Left renal cortex interstitium (tissue), 4 donors: ENCODE data around the gene AKIP1. TPM values are rescaled to one million over a fixed set of nuclear protein-coding genes. Genes with fewer than 3 reads are reported as not detected.
A peak's percentile ranks its signal among the peaks of the same experiment; 100 is the strongest.

Experiments used
- DNase-seq, 4 donors: peaks; one replicate each; pipeline ENCODE4 v3.0.0-alpha.2; 2013; ENCODE audit warnings: low read depth in 4 of 4, low spot score in 2 of 4, missing footprints in 1 of 4
- polyA plus RNA-seq, 4 donors: library from polyadenylated mRNA; unstranded; fragments of 120-200 nt; gene quantifications; one replicate each; pipeline ENCODE4 v1.2.1, GENCODE V29; 2013; ENCODE audit not compliant: insufficient read length in 4 of 4

The AKIP1 gene
- polyA plus RNA-seq, 4 donors, result 18.8 to 24.2 (median 21.6) TPM

GRCh38 chr11:8956860-8957259 lies 45.9 kb downstream of the AKIP1 start:
- no peak for DNase-seq

DNA sequence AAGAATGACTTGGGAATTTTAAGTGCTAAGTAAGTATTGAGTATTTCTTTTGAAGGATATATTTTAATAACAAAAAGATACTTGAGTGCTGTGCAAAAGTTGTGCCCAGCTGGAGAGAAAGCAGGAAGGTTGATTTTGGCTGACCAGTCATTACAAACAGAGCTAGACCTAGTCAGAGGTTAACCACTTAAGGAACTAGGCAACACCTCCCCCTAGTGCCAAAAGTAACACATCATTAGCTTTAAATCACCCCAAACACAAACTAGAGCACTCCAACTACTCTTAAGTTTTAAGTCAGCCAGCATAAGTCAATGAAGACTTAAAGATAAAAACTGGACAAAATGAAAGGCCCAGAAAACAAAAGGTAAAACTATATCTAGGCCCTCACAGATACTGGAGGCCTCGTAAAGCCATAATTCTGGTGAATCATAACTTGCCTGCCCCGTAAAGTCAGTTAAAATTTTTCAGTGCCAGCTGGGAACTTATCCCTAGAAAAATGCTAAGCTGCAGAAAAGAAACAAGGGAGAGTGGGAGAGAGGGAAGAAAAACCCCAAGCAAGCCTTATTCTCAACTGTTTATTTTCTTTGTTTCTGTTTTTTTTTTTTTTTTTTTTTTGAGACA lies 48.7 kb downstream of the AKIP1 start:
- DNase-seq, result peak in 2 of 4 donors; percentile 58 to 68

- DNase-seq, result no peak
These were observed 50.4 kb downstream of the AKIP1 start for GRCh38 chr11:8961401-8961800.

- DNase-seq, result no peak
These were observed 51.9 kb downstream of the AKIP1 start for GRCh38 chr11:8962841-8963240.

- no peak for DNase-seq
These were observed 52.8 kb downstream of the AKIP1 start for GRCh38 chr11:8963569-8964323.

- peak; percentile 72 to 87 (median 76) for DNase-seq
These were observed 53.6 kb downstream of the AKIP1 start, which contains the start of gene TMEM9B for GRCh38 chr11:8964324-8965320. TMEM9B (minus strand) TSS chr11:8964442; CDS start chr11:8964313, 129 bp downstream.

DNA sequence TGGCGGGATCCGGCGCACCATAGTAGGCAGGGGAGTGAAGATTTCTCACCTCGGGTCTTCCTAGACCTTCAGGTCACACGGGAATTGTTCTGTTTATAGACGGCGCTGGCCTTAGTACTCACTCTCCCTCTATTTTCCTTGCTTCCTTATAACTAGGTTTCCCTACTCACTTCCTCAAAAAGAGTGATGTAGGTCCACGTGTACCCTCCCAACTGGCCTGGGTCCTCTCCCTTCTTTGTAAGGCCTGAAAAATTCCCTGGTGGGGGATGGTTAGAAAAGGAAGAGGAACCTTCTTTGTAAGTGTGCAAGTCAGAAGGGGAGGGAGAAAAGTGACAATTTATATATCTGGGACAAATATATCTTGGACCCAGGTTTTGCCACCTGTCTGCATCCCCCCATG lies 56.2 kb downstream of the AKIP1 start:
- no peak for DNase-seq

Other genes starting within 250 kb of the AKIP1 start
- 10 to 100 TPM in 1 of 4 donors, 1 to 10 TPM in 3; 2.9 to 13.1 (median 8.6) TPM for gene TRIM66, start 228.5 kb upstream of the AKIP1 start, polyA plus RNA-seq
- 1,000 to 10,000 TPM; 1,860 to 2,614 (median 2,200) TPM for gene RPL27A, start 228.4 kb upstream of the AKIP1 start, polyA plus RNA-seq
- gene C11orf16, start 21.8 kb downstream of the AKIP1 start, polyA plus RNA-seq, result 1 to 10 TPM in 1 of 4 donors, under 1 TPM in 3; 0.61 to 1.8 (median 0.90) TPM
- gene ASCL3, start 31.8 kb downstream of the AKIP1 start, polyA plus RNA-seq, result under 1 TPM in 2 of 4 donors, not detected in 2; 0.25 to 0.27 TPM
- 10 to 100 TPM; 54.5 to 69.6 (median 63.3) TPM for gene TMEM9B, start 53.3 kb downstream of the AKIP1 start, polyA plus RNA-seq
- 1 to 10 TPM in 2 of 4 donors, under 1 TPM in 2; 0.69 to 1.2 (median 1.1) TPM for gene NRIP3, start 92.8 kb downstream of the AKIP1 start, polyA plus RNA-seq
- 1 to 10 TPM; 4.5 to 7.9 (median 6.2) TPM for gene SCUBE2, start 180.4 kb downstream of the AKIP1 start, polyA plus RNA-seq